ENCODE data around the gene RPS10. TPM values are rescaled to one million over a fixed set of nuclear protein-coding genes. Genes with fewer than 3 reads are reported as not detected.

The RPS10 gene
- polyA plus RNA-seq, 4 donors = 2,052 to 4,302 (median 2,586) TPM

- Histone ChIP-seq H3K4me3 (ENCODE audit: low read depth in 1 of 3, low read length in 3 of 3) (no peak overlapping the region), H3K9me3 (ENCODE audit: control insufficient read depth in 2 of 2, insufficient read depth in 1 of 2, low read depth in 1 of 2, low read length in 1 of 2) (no peaks in the 10 kb centered on the region), H3K4me1 (ENCODE audit: control insufficient read depth in 3 of 3, insufficient read depth in 2 of 3, low read depth in 1 of 3, low read length in 2 of 3) (peaks cover 0 to 3% (median 0%) of the 10 kb centered on the region in 3 donors), H3K36me3 (ENCODE audit: control insufficient read depth in 3 of 3, insufficient read depth in 2 of 3, low read depth in 1 of 3, low read length in 3 of 3) (no peaks in the 10 kb centered on the region), H3K27me3 (ENCODE audit: control insufficient read depth in 3 of 3, insufficient read depth in 3 of 3, low read length in 3 of 3) (peaks cover 0 to 13% (median 6%) of the 10 kb centered on the region in 3 donors), H3K27ac (ENCODE audit: low read depth in 1 of 3, low read length in 2 of 3) (no peak overlapping the region)
- DNase-seq (no peak), FAIRE-seq (no peak)
- 88 to 92% (median 90%) methylated on average over 5 of the region's 5 CpGs for WGBS, 3 donors
These were observed 35.1 kb upstream of the RPS10 start for GRCh38 chr6:34460796-34461507.

GRCh38 chr6:34459899-34460593 is 34.2 kb upstream of the RPS10 start:
- H3K4me1 ChIP-seq (ENCODE audit: control insufficient read depth in 3 of 3, insufficient read depth in 2 of 3, low read depth in 1 of 3, low read length in 2 of 3) = peaks cover 0 to 3% (median 0%) of the 10 kb centered on the region in 3 donors
- H3K36me3 ChIP-seq (ENCODE audit: control insufficient read depth in 3 of 3, insufficient read depth in 2 of 3, low read depth in 1 of 3, low read length in 3 of 3) = no peaks in the 10 kb centered on the region
- H3K27me3 ChIP-seq (ENCODE audit: control insufficient read depth in 3 of 3, insufficient read depth in 3 of 3, low read length in 3 of 3) = peaks cover 0 to 6% (median 0%) of the 10 kb centered on the region in 3 donors
- H3K4me3 ChIP-seq (ENCODE audit: low read depth in 1 of 3, low read length in 3 of 3) = no peak overlapping the region
- WGBS, 3 donors = 44 to 52% (median 47%) methylated on average over 5 to 6 of the region's 6 CpGs
- no peaks in the 10 kb centered on the region for H3K9me3 ChIP-seq (ENCODE audit: control insufficient read depth in 2 of 2, insufficient read depth in 1 of 2, low read depth in 1 of 2, low read length in 1 of 2)
- peak; percentile 64 to 65 for DNase-seq
- FAIRE-seq = no peak
- no peak overlapping the region for H3K27ac ChIP-seq (ENCODE audit: low read depth in 1 of 3, low read length in 2 of 3)

GRCh38 chr6:34457742-34458735 is 32.2 kb upstream of the RPS10 start:
- 73 to 81% (median 80%) methylated on average over 9 to 14 of the region's 14 CpGs for WGBS, 3 donors

GRCh38 chr6:34457382-34457741 is 31.5 kb upstream of the RPS10 start:
- Histone ChIP-seq H3K4me1 (ENCODE audit: control insufficient read depth in 3 of 3, insufficient read depth in 2 of 3, low read depth in 1 of 3, low read length in 2 of 3) (no peaks in the 10 kb centered on the region), H3K27me3 (ENCODE audit: control insufficient read depth in 3 of 3, insufficient read depth in 3 of 3, low read length in 3 of 3) (no peaks in the 10 kb centered on the region), H3K9me3 (ENCODE audit: control insufficient read depth in 2 of 2, insufficient read depth in 1 of 2, low read depth in 1 of 2, low read length in 1 of 2) (no peaks in the 10 kb centered on the region), H3K4me3 (ENCODE audit: low read depth in 1 of 3, low read length in 3 of 3) (no peak overlapping the region), H3K27ac (ENCODE audit: low read depth in 1 of 3, low read length in 2 of 3) (no peak overlapping the region), H3K36me3 (ENCODE audit: control insufficient read depth in 3 of 3, insufficient read depth in 2 of 3, low read depth in 1 of 3, low read length in 3 of 3) (no peaks in the 10 kb centered on the region)
- 69 to 75% (median 70%) methylated on average over 2 of the region's 2 CpGs for WGBS, 3 donors
- FAIRE-seq (no peak), DNase-seq (no peak)

More at GRCh38 chr6:34457742-34458735, 32.2 kb upstream of the RPS10 start:
- no peak for FAIRE-seq
- no peaks in the 10 kb centered on the region for H3K36me3 ChIP-seq (ENCODE audit: control insufficient read depth in 3 of 3, insufficient read depth in 2 of 3, low read depth in 1 of 3, low read length in 3 of 3)
- H3K4me1 ChIP-seq (ENCODE audit: control insufficient read depth in 3 of 3, insufficient read depth in 2 of 3, low read depth in 1 of 3, low read length in 2 of 3) = peaks cover 0 to 3% (median 0%) of the 10 kb centered on the region in 3 donors
- H3K27ac ChIP-seq (ENCODE audit: low read depth in 1 of 3, low read length in 2 of 3) = no peak overlapping the region
- H3K4me3 ChIP-seq (ENCODE audit: low read depth in 1 of 3, low read length in 3 of 3) = no peak overlapping the region
- no peaks in the 10 kb centered on the region for H3K9me3 ChIP-seq (ENCODE audit: control insufficient read depth in 2 of 2, insufficient read depth in 1 of 2, low read depth in 1 of 2, low read length in 1 of 2)
- H3K27me3 ChIP-seq (ENCODE audit: control insufficient read depth in 3 of 3, insufficient read depth in 3 of 3, low read length in 3 of 3) = no peaks in the 10 kb centered on the region
- no peak for DNase-seq

GRCh38 chr6:34455831-34456230 is 30.0 kb upstream of the RPS10 start:
- WGBS, 3 donors = 71% methylated on average over 1 of the region's 1 CpG; no CpG with 5 or more reads in 2 of the 3 donors
- no peaks in the 10 kb centered on the region for H3K4me1 ChIP-seq (ENCODE audit: control insufficient read depth in 3 of 3, insufficient read depth in 2 of 3, low read depth in 1 of 3, low read length in 2 of 3)
- H3K36me3 ChIP-seq (ENCODE audit: control insufficient read depth in 3 of 3, insufficient read depth in 2 of 3, low read depth in 1 of 3, low read length in 3 of 3) = no peaks in the 10 kb centered on the region
- no peak for DNase-seq
- H3K27ac ChIP-seq (ENCODE audit: low read depth in 1 of 3, low read length in 2 of 3) = no peak overlapping the region
- H3K27me3 ChIP-seq (ENCODE audit: control insufficient read depth in 3 of 3, insufficient read depth in 3 of 3, low read length in 3 of 3) = no peaks in the 10 kb centered on the region
- H3K9me3 ChIP-seq (ENCODE audit: control insufficient read depth in 2 of 2, insufficient read depth in 1 of 2, low read depth in 1 of 2, low read length in 1 of 2) = peaks cover 0 to 3% of the 10 kb centered on the region in 2 donors
- no peak overlapping the region for H3K4me3 ChIP-seq (ENCODE audit: low read depth in 1 of 3, low read length in 3 of 3)
- no peak for FAIRE-seq

GRCh38 chr6:34451192-34451591 is 25.3 kb upstream of the RPS10 start:
- H3K27ac ChIP-seq (ENCODE audit: low read depth in 1 of 3, low read length in 2 of 3) = no peak overlapping the region
- 94 to 100% (median 95%) methylated on average over 1 of the region's 1 CpG for WGBS, 3 donors
- H3K27me3 ChIP-seq (ENCODE audit: control insufficient read depth in 3 of 3, insufficient read depth in 3 of 3, low read length in 3 of 3) = no peaks in the 10 kb centered on the region
- H3K36me3 ChIP-seq (ENCODE audit: control insufficient read depth in 3 of 3, insufficient read depth in 2 of 3, low read depth in 1 of 3, low read length in 3 of 3) = no peaks in the 10 kb centered on the region
- DNase-seq (no peak), FAIRE-seq (no peak)
- H3K4me1 ChIP-seq (ENCODE audit: control insufficient read depth in 3 of 3, insufficient read depth in 2 of 3, low read depth in 1 of 3, low read length in 2 of 3) = no peaks in the 10 kb centered on the region
- no peak overlapping the region for H3K4me3 ChIP-seq (ENCODE audit: low read depth in 1 of 3, low read length in 3 of 3)
- H3K9me3 ChIP-seq (ENCODE audit: control insufficient read depth in 2 of 2, insufficient read depth in 1 of 2, low read depth in 1 of 2, low read length in 1 of 2) = peaks cover 0 to 3% of the 10 kb centered on the region in 2 donors

- Histone ChIP-seq H3K4me1 (ENCODE audit: control insufficient read depth in 3 of 3, insufficient read depth in 2 of 3, low read depth in 1 of 3, low read length in 2 of 3) (no peaks in the 10 kb centered on the region), H3K4me3 (ENCODE audit: low read depth in 1 of 3, low read length in 3 of 3) (no peak overlapping the region), H3K27ac (ENCODE audit: low read depth in 1 of 3, low read length in 2 of 3) (no peak overlapping the region), H3K36me3 (ENCODE audit: control insufficient read depth in 3 of 3, insufficient read depth in 2 of 3, low read depth in 1 of 3, low read length in 3 of 3) (no peaks in the 10 kb centered on the region), H3K9me3 (ENCODE audit: control insufficient read depth in 2 of 2, insufficient read depth in 1 of 2, low read depth in 1 of 2, low read length in 1 of 2) (peaks cover 0 to 3% of the 10 kb centered on the region in 2 donors), H3K27me3 (ENCODE audit: control insufficient read depth in 3 of 3, insufficient read depth in 3 of 3, low read length in 3 of 3) (no peaks in the 10 kb centered on the region)
- FAIRE-seq (no peak), DNase-seq (no peak)
- WGBS, 3 donors = 67 to 75% (median 72%) methylated on average over 5 of the region's 5 CpGs
These were observed 22.0 kb upstream of the RPS10 start for GRCh38 chr6:34447910-34448309.

GRCh38 chr6:34447386-34447785 is 21.5 kb upstream of the RPS10 start:
- H3K27me3 ChIP-seq (ENCODE audit: control insufficient read depth in 3 of 3, insufficient read depth in 3 of 3, low read length in 3 of 3) = no peaks in the 10 kb centered on the region
- H3K9me3 ChIP-seq (ENCODE audit: control insufficient read depth in 2 of 2, insufficient read depth in 1 of 2, low read depth in 1 of 2, low read length in 1 of 2) = peaks cover 0 to 3% of the 10 kb centered on the region in 2 donors
- no peak overlapping the region for H3K4me3 ChIP-seq (ENCODE audit: low read depth in 1 of 3, low read length in 3 of 3)
- DNase-seq (no peak), FAIRE-seq (no peak)
- H3K27ac ChIP-seq (ENCODE audit: low read depth in 1 of 3, low read length in 2 of 3) = no peak overlapping the region
- H3K4me1 ChIP-seq (ENCODE audit: control insufficient read depth in 3 of 3, insufficient read depth in 2 of 3, low read depth in 1 of 3, low read length in 2 of 3) = no peaks in the 10 kb centered on the region
- no peaks in the 10 kb centered on the region for H3K36me3 ChIP-seq (ENCODE audit: control insufficient read depth in 3 of 3, insufficient read depth in 2 of 3, low read depth in 1 of 3, low read length in 3 of 3)
- 67 to 75% (median 71%) methylated on average over 7 of the region's 7 CpGs for WGBS, 3 donors
